GM19468 (cell line): ENCODE results near the gene ZNF212.

Experiments used
- ATAC-seq: cut with Tn5 transposase; IDR thresholded peaks from one replicate; pipeline ENCODE4 v1.9.1; 2021; ENCODE audit warnings: mild to moderate bottlenecking, moderate library complexity, moderate number of reproducible peaks; ENCODE audit not compliant: unreplicated experiment; ENCODE audit errors: extremely low read depth

The ZNF212 gene

GRCh38 chr7:149302865-149303264 lies 63.4 kb downstream of the ZNF212 start:
- no peak for ATAC-seq

- no peak for ATAC-seq
Measured at GRCh38 chr7:149304006-149304405, 64.6 kb downstream of the ZNF212 start.
